ENCODE measurements around the gene BCAS3.
"Not testable (repeated sequence)": the region's sequence is repeated elsewhere in the genome, so short reads cannot be mapped to it uniquely, and the experiment has no call there.

BCAS3 gene

GRCh38 chr17:60989846-60990245, 312.2 kb downstream of the BCAS3 start:
- 97% methylated on average over 9 of the region's 9 CpGs for WGBS (ENCODE audit: insufficient coverage)
- ChIA-PET CTCF (no interaction called here), POLR2A (no interaction called here)
- peak in 2 of 3 donors; percentile 19 to 23 for DNase-seq
- H3K36me3 ChIP-seq (ENCODE audit: control insufficient read depth in 4 of 4, insufficient read depth in 4 of 4, low read length in 3 of 4): no peaks in the 10 kb centered on the region
- H3K4me3 ChIP-seq (ENCODE audit: control insufficient read depth in 1 of 7, extremely low read depth in 1 of 7, insufficient read depth in 4 of 7, low read depth in 2 of 7, low read length in 6 of 7): no peak overlapping the region
- no peaks in the 10 kb centered on the region for H3K27me3 ChIP-seq (replicated peaks in 2 of 5; ENCODE audit: control insufficient read depth in 4 of 5, insufficient read depth in 5 of 5, low read length in 4 of 5)
- H3K4me1 ChIP-seq (ENCODE audit: control extremely low read depth in 1 of 4, control insufficient read depth in 4 of 4, insufficient read depth in 4 of 4, low read length in 3 of 4): no peaks in the 10 kb centered on the region
- H3K9me3 ChIP-seq (ENCODE audit: control extremely low read depth in 1 of 5, control insufficient read depth in 4 of 5, insufficient read depth in 2 of 5, low read depth in 1 of 5, low read length in 4 of 5): no peaks in the 10 kb centered on the region
- no peak overlapping the region for H3K27ac ChIP-seq (ENCODE audit: insufficient read depth in 1 of 2, low read depth in 1 of 2, low read length in 2 of 2, poor library complexity in 1 of 2, severe bottlenecking in 2 of 2)

DNA sequence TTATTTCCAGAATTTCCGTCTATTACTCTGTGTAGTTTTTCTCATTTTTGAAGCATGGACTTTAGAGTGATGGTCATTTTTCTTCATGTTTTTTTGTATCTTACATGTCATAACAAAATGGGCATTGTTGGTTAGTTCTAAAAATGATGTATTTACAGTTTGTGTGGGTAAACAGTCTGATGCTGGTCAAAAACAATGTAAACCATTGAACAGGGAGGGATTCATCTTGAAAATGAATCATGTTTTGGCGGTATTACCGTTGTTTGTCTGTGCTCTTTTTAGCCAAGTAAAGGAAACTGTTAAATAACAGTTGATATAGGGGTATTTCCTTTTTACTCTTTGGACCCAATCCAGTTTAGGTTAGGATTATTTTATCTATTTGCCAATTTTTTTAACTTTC, 315.8 kb downstream of the BCAS3 start:
- Histone ChIP-seq H3K4me1 (ENCODE audit: control extremely low read depth in 1 of 4, control insufficient read depth in 4 of 4, insufficient read depth in 4 of 4, low read length in 3 of 4) (no peaks in the 10 kb centered on the region), H3K27me3 (replicated peaks in 2 of 5; ENCODE audit: control insufficient read depth in 4 of 5, insufficient read depth in 5 of 5, low read length in 4 of 5) (no peaks in the 10 kb centered on the region), H3K4me3 (ENCODE audit: control insufficient read depth in 1 of 7, extremely low read depth in 1 of 7, insufficient read depth in 4 of 7, low read depth in 2 of 7, low read length in 6 of 7) (no peak overlapping the region), H3K36me3 (ENCODE audit: control insufficient read depth in 4 of 4, insufficient read depth in 4 of 4, low read length in 3 of 4) (no peaks in the 10 kb centered on the region), H3K9me3 (ENCODE audit: control extremely low read depth in 1 of 5, control insufficient read depth in 4 of 5, insufficient read depth in 2 of 5, low read depth in 1 of 5, low read length in 4 of 5) (no peaks in the 10 kb centered on the region), H3K27ac (ENCODE audit: insufficient read depth in 1 of 2, low read depth in 1 of 2, low read length in 2 of 2, poor library complexity in 1 of 2, severe bottlenecking in 2 of 2) (no peak overlapping the region)
- 43% methylated on average over 2 of the region's 3 CpGs for WGBS (ENCODE audit: insufficient coverage)
- ChIA-PET CTCF (no interaction called here), POLR2A (no interaction called here)
- DNase-seq: no peak

DNA sequence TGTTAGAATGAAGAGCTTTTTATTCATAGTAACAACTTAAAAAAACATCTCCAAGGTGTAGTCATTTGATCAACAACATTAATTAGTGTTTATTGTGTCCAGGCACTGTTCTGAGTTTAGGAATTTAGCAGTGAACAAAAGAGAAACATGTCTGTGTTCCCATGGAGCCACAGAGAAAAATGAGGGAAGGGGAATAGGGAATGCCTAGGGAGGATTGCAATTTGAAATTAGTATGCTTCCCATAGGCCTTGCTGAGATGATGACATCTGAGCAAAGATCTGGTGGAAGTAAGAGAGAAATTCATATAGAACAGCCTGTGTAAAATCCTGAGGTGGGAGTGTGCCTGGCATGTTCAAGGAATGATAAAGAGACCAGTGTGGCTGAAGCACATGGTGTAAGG, 318.0 kb downstream of the BCAS3 start:
- DNase-seq: no peak
- H3K27ac ChIP-seq (ENCODE audit: insufficient read depth in 1 of 2, low read depth in 1 of 2, low read length in 2 of 2, poor library complexity in 1 of 2, severe bottlenecking in 2 of 2): no peak overlapping the region
- H3K27me3 ChIP-seq (replicated peaks in 2 of 5; ENCODE audit: control insufficient read depth in 4 of 5, insufficient read depth in 5 of 5, low read length in 4 of 5): no peaks in the 10 kb centered on the region
- H3K4me1 ChIP-seq (ENCODE audit: control extremely low read depth in 1 of 4, control insufficient read depth in 4 of 4, insufficient read depth in 4 of 4, low read length in 3 of 4): no peaks in the 10 kb centered on the region
- H3K4me3 ChIP-seq (ENCODE audit: control insufficient read depth in 1 of 7, extremely low read depth in 1 of 7, insufficient read depth in 4 of 7, low read depth in 2 of 7, low read length in 6 of 7): no peak overlapping the region
- no peaks in the 10 kb centered on the region for H3K36me3 ChIP-seq (ENCODE audit: control insufficient read depth in 4 of 4, insufficient read depth in 4 of 4, low read length in 3 of 4)
- ChIA-PET POLR2A (no interaction called here), CTCF (interaction anchor here (0.6 kb wide), 1 partner anchor 295 kb away, joined by 3 read pairs; no protein-coding TSS in a partner anchor)
- no peaks in the 10 kb centered on the region for H3K9me3 ChIP-seq (ENCODE audit: control extremely low read depth in 1 of 5, control insufficient read depth in 4 of 5, insufficient read depth in 2 of 5, low read depth in 1 of 5, low read length in 4 of 5)

DNA sequence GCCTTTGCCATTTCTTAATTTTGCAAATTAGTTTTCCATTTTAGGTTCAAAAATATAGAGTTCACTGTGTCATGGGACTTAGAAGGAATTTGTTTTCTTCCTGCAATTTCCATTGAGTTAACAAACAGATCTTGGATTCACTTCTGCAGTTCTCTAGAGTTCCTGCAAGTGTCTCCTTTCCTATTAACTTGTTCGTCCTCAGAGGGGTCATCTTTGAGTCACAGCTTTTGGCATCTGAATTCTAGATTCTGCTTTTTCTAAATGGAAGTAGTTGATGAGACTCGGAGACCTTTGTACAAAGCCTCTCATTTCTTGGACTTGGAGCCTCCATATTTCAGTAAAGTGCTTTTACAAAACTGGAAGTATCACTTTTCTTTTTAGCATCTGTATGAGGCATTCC, 323.3 kb downstream of the BCAS3 start:
- Histone ChIP-seq H3K27ac (ENCODE audit: insufficient read depth in 1 of 2, low read depth in 1 of 2, low read length in 2 of 2, poor library complexity in 1 of 2, severe bottlenecking in 2 of 2) (no peak overlapping the region), H3K4me1 (ENCODE audit: control extremely low read depth in 1 of 4, control insufficient read depth in 4 of 4, insufficient read depth in 4 of 4, low read length in 3 of 4) (no peaks in the 10 kb centered on the region), H3K27me3 (replicated peaks in 2 of 5; ENCODE audit: control insufficient read depth in 4 of 5, insufficient read depth in 5 of 5, low read length in 4 of 5) (no peaks in the 10 kb centered on the region), H3K4me3 (ENCODE audit: control insufficient read depth in 1 of 7, extremely low read depth in 1 of 7, insufficient read depth in 4 of 7, low read depth in 2 of 7, low read length in 6 of 7) (no peak overlapping the region), H3K36me3 (ENCODE audit: control insufficient read depth in 4 of 4, insufficient read depth in 4 of 4, low read length in 3 of 4) (no peaks in the 10 kb centered on the region), H3K9me3 (ENCODE audit: control extremely low read depth in 1 of 5, control insufficient read depth in 4 of 5, insufficient read depth in 2 of 5, low read depth in 1 of 5, low read length in 4 of 5) (no peaks in the 10 kb centered on the region)
- POLR2A ChIA-PET: no interaction called here
- no peak for DNase-seq
- CTCF ChIA-PET: interaction anchor here (1.2 to 1.5 kb wide), 2 partner anchors 40 to 361 kb away, joined by 3 to 4 read pairs; no protein-coding TSS in a partner anchor
- WGBS (ENCODE audit: insufficient coverage): 100% methylated on average over 1 of the region's 2 CpGs

- no peak overlapping the region for H3K4me3 ChIP-seq (ENCODE audit: control insufficient read depth in 1 of 7, extremely low read depth in 1 of 7, insufficient read depth in 4 of 7, low read depth in 2 of 7, low read length in 6 of 7)
- H3K36me3 ChIP-seq (ENCODE audit: control insufficient read depth in 4 of 4, insufficient read depth in 4 of 4, low read length in 3 of 4): no peaks in the 10 kb centered on the region
- no peaks in the 10 kb centered on the region for H3K4me1 ChIP-seq (ENCODE audit: control extremely low read depth in 1 of 4, control insufficient read depth in 4 of 4, insufficient read depth in 4 of 4, low read length in 3 of 4)
- ChIA-PET POLR2A (no interaction called here), CTCF (interaction anchor here (0.9 kb wide), 1 partner anchor 392 kb away, joined by 4 read pairs; no protein-coding TSS in a partner anchor)
- no CpG with 5 or more reads among the region's 1 CpG for WGBS (ENCODE audit: insufficient coverage)
- no peaks in the 10 kb centered on the region for H3K9me3 ChIP-seq (ENCODE audit: control extremely low read depth in 1 of 5, control insufficient read depth in 4 of 5, insufficient read depth in 2 of 5, low read depth in 1 of 5, low read length in 4 of 5)
- no peaks in the 10 kb centered on the region for H3K27me3 ChIP-seq (replicated peaks in 2 of 5; ENCODE audit: control insufficient read depth in 4 of 5, insufficient read depth in 5 of 5, low read length in 4 of 5)
- DNase-seq: peak; percentile 47 to 66 (median 66)
- no peak overlapping the region for H3K27ac ChIP-seq (ENCODE audit: insufficient read depth in 1 of 2, low read depth in 1 of 2, low read length in 2 of 2, poor library complexity in 1 of 2, severe bottlenecking in 2 of 2)
Measured at GRCh38 chr17:61002316-61002736, 324.7 kb downstream of the BCAS3 start.

DNA sequence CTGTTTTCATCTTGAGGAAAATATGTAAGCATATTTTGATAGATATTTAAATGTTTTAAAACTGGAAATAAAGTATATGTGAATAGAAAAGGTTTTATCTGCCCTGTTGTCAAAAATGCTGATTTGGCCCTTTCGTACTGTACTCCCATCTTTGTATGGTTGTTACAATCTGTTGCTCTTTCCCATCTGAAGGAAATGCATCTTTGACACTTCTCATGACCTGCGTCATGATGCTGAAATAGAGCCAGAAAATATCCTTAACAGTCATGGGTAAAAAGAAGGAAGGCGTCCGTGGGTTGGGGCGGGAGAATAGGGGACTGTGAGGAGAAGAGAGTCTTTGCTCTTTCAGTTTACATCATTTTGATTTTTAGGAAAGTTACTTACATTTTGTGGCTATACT, 327.7 kb downstream of the BCAS3 start:
- Histone ChIP-seq H3K27ac (ENCODE audit: insufficient read depth in 1 of 2, low read depth in 1 of 2, low read length in 2 of 2, poor library complexity in 1 of 2, severe bottlenecking in 2 of 2) (no peak overlapping the region), H3K4me3 (ENCODE audit: control insufficient read depth in 1 of 7, extremely low read depth in 1 of 7, insufficient read depth in 4 of 7, low read depth in 2 of 7, low read length in 6 of 7) (no peak overlapping the region), H3K4me1 (ENCODE audit: control extremely low read depth in 1 of 4, control insufficient read depth in 4 of 4, insufficient read depth in 4 of 4, low read length in 3 of 4) (no peaks in the 10 kb centered on the region), H3K9me3 (ENCODE audit: control extremely low read depth in 1 of 5, control insufficient read depth in 4 of 5, insufficient read depth in 2 of 5, low read depth in 1 of 5, low read length in 4 of 5) (no peaks in the 10 kb centered on the region), H3K36me3 (ENCODE audit: control insufficient read depth in 4 of 4, insufficient read depth in 4 of 4, low read length in 3 of 4) (no peaks in the 10 kb centered on the region), H3K27me3 (replicated peaks in 2 of 5; ENCODE audit: control insufficient read depth in 4 of 5, insufficient read depth in 5 of 5, low read length in 4 of 5) (no peaks in the 10 kb centered on the region)
- no peak for DNase-seq
- WGBS (ENCODE audit: insufficient coverage): 90% methylated on average over 2 of the region's 5 CpGs
- POLR2A ChIA-PET: no interaction called here
- CTCF ChIA-PET: no interaction called here

- no CpG with 5 or more reads among the region's 3 CpGs for WGBS (ENCODE audit: insufficient coverage)
- H3K4me1 ChIP-seq (ENCODE audit: control extremely low read depth in 1 of 4, control insufficient read depth in 4 of 4, insufficient read depth in 4 of 4, low read length in 3 of 4); H3K27me3 ChIP-seq (replicated peaks in 2 of 5; ENCODE audit: control insufficient read depth in 4 of 5, insufficient read depth in 5 of 5, low read length in 4 of 5); CTCF ChIA-PET; POLR2A ChIA-PET; DNase-seq; H3K4me3 ChIP-seq (ENCODE audit: control insufficient read depth in 1 of 7, extremely low read depth in 1 of 7, insufficient read depth in 4 of 7, low read depth in 2 of 7, low read length in 6 of 7); H3K9me3 ChIP-seq (ENCODE audit: control extremely low read depth in 1 of 5, control insufficient read depth in 4 of 5, insufficient read depth in 2 of 5, low read depth in 1 of 5, low read length in 4 of 5); H3K36me3 ChIP-seq (ENCODE audit: control insufficient read depth in 4 of 4, insufficient read depth in 4 of 4, low read length in 3 of 4); H3K27ac ChIP-seq (ENCODE audit: insufficient read depth in 1 of 2, low read depth in 1 of 2, low read length in 2 of 2, poor library complexity in 1 of 2, severe bottlenecking in 2 of 2): not testable (repeated sequence)
Measured at GRCh38 chr17:61005958-61006357, 328.3 kb downstream of the BCAS3 start.

Measured in common myeloid progenitor, CD34-positive (primary cell).